ENCODE measurements around the gene GLI1.
A peak's percentile ranks its signal among the peaks of the same experiment; 100 is the strongest.
"Not testable (repeated sequence)": the region's sequence is repeated elsewhere in the genome, so short reads cannot be mapped to it uniquely, and the experiment has no call there.

GLI1 gene

DNA sequence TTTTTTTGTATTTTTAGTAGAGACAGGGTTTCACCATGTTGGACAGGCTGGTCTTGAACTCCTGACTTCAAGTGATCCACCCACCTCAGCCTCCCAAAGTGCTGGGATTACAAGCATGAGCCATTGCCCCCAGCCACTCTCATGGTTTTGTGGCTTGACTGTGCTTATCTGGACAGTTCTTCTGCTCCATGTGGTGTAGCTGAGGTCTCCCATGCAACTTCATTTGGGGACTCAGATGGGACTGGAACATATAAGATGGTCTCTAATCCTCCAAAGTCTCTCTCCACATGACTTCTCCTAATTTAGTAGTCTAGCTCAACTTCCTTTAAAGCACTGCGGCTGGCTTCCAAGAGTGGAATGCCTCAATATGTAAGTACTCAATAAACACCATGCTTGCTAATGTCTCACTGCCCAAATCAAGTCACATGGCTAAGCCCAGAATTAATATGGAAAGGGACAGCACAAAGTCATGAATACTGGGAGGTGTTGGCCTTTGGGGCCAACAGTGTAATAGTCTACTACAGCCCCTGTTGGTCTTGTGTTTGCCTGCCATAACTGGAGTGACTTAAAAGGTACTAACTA, 17.6 kb upstream of the GLI1 start:
- no peak overlapping the region for H2AFZ ChIP-seq
- no peak overlapping the region for H3K9ac ChIP-seq
- H3K4me1 ChIP-seq = no peaks in the 10 kb centered on the region
- H3K27ac ChIP-seq = no peak overlapping the region
- TF ChIP-seq, protein P1, sequence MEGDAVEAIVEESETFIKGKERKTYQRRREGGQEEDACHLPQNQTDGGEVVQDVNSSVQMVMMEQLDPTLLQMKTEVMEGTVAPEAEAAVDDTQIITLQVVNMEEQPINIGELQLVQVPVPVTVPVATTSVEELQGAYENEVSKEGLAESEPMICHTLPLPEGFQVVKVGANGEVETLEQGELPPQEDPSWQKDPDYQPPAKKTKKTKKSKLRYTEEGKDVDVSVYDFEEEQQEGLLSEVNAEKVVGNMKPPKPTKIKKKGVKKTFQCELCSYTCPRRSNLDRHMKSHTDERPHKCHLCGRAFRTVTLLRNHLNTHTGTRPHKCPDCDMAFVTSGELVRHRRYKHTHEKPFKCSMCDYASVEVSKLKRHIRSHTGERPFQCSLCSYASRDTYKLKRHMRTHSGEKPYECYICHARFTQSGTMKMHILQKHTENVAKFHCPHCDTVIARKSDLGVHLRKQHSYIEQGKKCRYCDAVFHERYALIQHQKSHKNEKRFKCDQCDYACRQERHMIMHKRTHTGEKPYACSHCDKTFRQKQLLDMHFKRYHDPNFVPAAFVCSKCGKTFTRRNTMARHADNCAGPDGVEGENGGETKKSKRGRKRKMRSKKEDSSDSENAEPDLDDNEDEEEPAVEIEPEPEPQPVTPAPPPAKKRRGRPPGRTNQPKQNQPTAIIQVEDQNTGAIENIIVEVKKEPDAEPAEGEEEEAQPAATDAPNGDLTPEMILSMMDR (IDR thresholded peaks at IDR 0.05) = no peak
- H3K9me3 ChIP-seq (ENCODE audit: control insufficient read depth, low read length) = no peaks in the 10 kb centered on the region
- no peaks in the 10 kb centered on the region for H3K79me2 ChIP-seq
- no peak overlapping the region for H3K4me3 ChIP-seq (ENCODE audit: low read depth, low read length)
- H3K4me2 ChIP-seq (ENCODE audit: low read length) = no peak overlapping the region
- H3K36me3 ChIP-seq (ENCODE audit: control insufficient read depth, insufficient read depth, low read length) = no peaks in the 10 kb centered on the region
- H3K27me3 ChIP-seq (ENCODE audit: control insufficient read depth, insufficient read depth, low read length) = no peaks in the 10 kb centered on the region

DNA sequence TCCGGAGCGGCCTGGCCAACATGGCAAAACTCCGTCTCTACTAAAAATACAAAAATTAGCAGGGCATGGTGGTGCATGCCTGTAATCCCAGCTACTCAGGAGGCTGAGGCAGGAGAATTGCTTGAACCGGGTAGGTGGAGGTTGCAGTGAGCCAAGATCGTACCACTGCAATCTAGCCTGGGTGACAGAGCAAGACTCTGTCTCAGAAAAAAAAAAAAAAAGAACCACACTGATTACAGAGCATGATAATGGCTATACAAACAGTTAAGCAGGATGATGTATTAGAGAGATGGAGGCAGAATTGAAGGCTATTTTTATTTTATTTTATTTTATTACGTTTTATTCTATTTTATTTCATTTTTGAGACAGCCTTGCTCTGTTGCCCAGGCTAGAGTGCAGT, 15.2 kb upstream of the GLI1 start:
- H2AFZ ChIP-seq; H3K36me3 ChIP-seq (ENCODE audit: control insufficient read depth, insufficient read depth, low read length); H3K4me1 ChIP-seq; H3K4me2 ChIP-seq (ENCODE audit: low read length); H3K27me3 ChIP-seq (ENCODE audit: control insufficient read depth, insufficient read depth, low read length); H3K9me3 ChIP-seq (ENCODE audit: control insufficient read depth, low read length); H3K4me3 ChIP-seq (ENCODE audit: low read depth, low read length); H3K9ac ChIP-seq; H3K27ac ChIP-seq; H3K79me2 ChIP-seq: not testable (repeated sequence)

DNA sequence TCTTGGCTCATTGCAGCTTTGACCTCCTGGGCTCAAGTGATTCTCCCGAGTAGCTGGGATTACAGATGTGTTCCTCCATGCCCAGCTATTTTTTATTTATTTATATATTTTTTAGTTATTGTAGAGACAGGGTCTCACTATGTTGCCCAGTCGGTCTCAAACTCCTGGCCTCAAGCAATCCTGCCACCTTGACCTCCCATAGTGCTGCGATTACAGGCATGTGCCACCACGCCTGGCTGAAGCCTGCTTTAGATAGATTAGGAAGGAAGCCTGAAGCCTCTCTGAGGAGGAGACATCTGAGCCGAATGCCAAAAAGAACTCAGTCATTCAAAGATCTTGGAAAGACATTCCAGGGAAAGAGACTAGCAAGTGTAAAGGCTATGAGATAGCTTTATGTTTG, 14.8 kb upstream of the GLI1 start:
- Histone ChIP-seq H3K9me3 (ENCODE audit: control insufficient read depth, low read length) (no peaks in the 10 kb centered on the region), H3K4me1 (no peaks in the 10 kb centered on the region), H3K4me3 (ENCODE audit: low read depth, low read length) (no peak overlapping the region), H3K27ac (no peak overlapping the region), H3K79me2 (no peaks in the 10 kb centered on the region), H3K27me3 (ENCODE audit: control insufficient read depth, insufficient read depth, low read length) (no peaks in the 10 kb centered on the region), H3K4me2 (ENCODE audit: low read length) (no peak overlapping the region), H2AFZ (peak overlapping the region; percentile 1), H3K9ac (no peak overlapping the region), H3K36me3 (ENCODE audit: control insufficient read depth, insufficient read depth, low read length) (no peaks in the 10 kb centered on the region)
- TF ChIP-seq, protein P1 (IDR thresholded peaks at IDR 0.05) = no peak

DNA sequence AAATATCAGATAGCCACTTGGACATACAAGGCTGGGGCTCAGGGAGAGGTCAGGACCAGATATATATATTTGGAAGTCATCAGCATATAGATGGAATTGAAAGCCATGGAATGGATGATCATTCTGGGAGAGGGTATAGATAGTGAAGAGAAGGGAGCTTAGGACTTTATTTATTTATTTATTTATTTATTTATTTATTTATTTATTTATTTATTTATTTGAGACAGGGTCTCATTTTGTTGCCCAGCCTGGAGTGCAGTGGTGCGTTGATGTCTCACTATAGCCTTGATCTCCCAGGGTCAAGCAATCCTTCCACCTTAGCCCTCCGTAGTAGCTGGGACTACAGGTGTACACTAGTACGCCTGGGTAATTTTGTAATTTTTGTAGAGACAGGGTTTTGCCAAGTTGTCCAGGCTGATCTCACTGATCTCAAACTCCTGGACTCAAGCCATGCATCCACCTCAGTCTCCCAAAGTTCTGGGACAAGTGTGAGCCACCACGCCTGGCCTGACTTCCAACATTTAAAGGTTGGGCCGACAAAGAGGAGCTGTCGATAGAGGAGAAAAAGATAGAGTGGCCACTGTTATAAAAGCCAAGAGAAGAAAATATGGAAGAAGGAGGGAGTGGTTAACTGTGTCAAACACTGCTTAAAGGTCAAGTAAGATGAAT, 13.2 kb upstream of the GLI1 start:
- Histone ChIP-seq H3K4me2 (ENCODE audit: low read length) (no peak overlapping the region), H3K27me3 (ENCODE audit: control insufficient read depth, insufficient read depth, low read length) (no peaks in the 10 kb centered on the region), H3K4me1 (no peaks in the 10 kb centered on the region), H3K27ac (no peak overlapping the region), H3K9me3 (ENCODE audit: control insufficient read depth, low read length) (no peaks in the 10 kb centered on the region), H3K4me3 (ENCODE audit: low read depth, low read length) (no peak overlapping the region), H3K36me3 (ENCODE audit: control insufficient read depth, insufficient read depth, low read length) (no peaks in the 10 kb centered on the region), H2AFZ (no peak overlapping the region), H3K9ac (no peak overlapping the region), H3K79me2 (no peaks in the 10 kb centered on the region)
- TF ChIP-seq, protein P1 (IDR thresholded peaks at IDR 0.05) = no peak

DNA sequence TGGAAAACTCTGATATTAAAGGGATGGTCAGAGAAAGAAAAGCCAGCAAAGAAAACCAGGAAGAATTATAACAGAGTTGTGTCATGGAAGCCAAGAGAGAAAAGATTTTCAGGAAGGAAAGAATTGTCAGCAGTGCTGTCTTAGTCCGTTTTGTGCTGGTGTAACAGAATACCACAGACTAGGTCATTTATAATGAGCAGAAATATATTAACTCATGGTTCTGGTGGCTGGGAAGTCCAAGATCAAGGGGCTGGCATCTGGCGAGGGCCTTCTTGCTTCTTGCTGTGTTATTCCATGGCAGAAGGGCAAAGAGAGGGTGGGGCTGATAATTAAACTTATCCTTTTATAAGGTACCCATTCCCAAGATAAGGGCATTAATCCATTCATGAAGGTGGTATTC, 10.9 kb upstream of the GLI1 start:
- no peak overlapping the region for H3K9ac ChIP-seq
- no peaks in the 10 kb centered on the region for H3K9me3 ChIP-seq (ENCODE audit: control insufficient read depth, low read length)
- H3K4me3 ChIP-seq (ENCODE audit: low read depth, low read length) = no peak overlapping the region
- no peaks in the 10 kb centered on the region for H3K4me1 ChIP-seq
- no peak overlapping the region for H2AFZ ChIP-seq
- no peaks in the 10 kb centered on the region for H3K79me2 ChIP-seq
- H3K4me2 ChIP-seq (ENCODE audit: low read length) = no peak overlapping the region
- TF ChIP-seq, protein P1 (IDR thresholded peaks at IDR 0.05) = no peak
- no peak overlapping the region for H3K27ac ChIP-seq
- H3K27me3 ChIP-seq (ENCODE audit: control insufficient read depth, insufficient read depth, low read length) = no peaks in the 10 kb centered on the region
- H3K36me3 ChIP-seq (ENCODE audit: control insufficient read depth, insufficient read depth, low read length) = no peaks in the 10 kb centered on the region
